ELF-1 (cell line): Measurements from ENCODE around the gene MEN1.

Source experiments
- DNase-seq: peaks from one replicate; pipeline ENCODE4 v3.0.0-alpha.2; 2016; ENCODE audit warnings: low read depth, low spot score

MEN1 gene

GRCh38 chr11:64762674-64763525 is 47.5 kb downstream of the MEN1 start:
- peak; percentile 84 for DNase-seq

- DNase-seq, result no peak
Observed at GRCh38 chr11:64762277-64762673, 48.1 kb downstream of the MEN1 start.

GRCh38 chr11:64760759-64761420 is 49.5 kb downstream of the MEN1 start:
- no peak for DNase-seq

- DNase-seq, result peak; percentile 90
Observed at GRCh38 chr11:64759722-64760719, 50.3 kb downstream of the MEN1 start, which contains the start of gene PYGM. Gene PYGM, minus strand, starts transcription at chr11:64759974. Its CDS starts 76 bp downstream, at chr11:64759898.

- DNase-seq, result no peak
Observed at GRCh38 chr11:64759131-64759721, 51.1 kb downstream of the MEN1 start.

GRCh38 chr11:64758330-64759079 is 51.8 kb downstream of the MEN1 start:
- DNase-seq, result no peak

- no peak for DNase-seq
Observed at GRCh38 chr11:64757549-64758329, 52.6 kb downstream of the MEN1 start.

GRCh38 chr11:64755681-64756361 is 54.5 kb downstream of the MEN1 start:
- DNase-seq, result no peak

GRCh38 chr11:64754919-64755662 is 55.3 kb downstream of the MEN1 start:
- no peak for DNase-seq

GRCh38 chr11:64754124-64754918 is 56.0 kb downstream of the MEN1 start:
- no peak for DNase-seq
